Psoas muscle (tissue), 8 donors: Measurements from ENCODE around the gene NPM3. TPM values are rescaled to one million over a fixed set of nuclear protein-coding genes. Genes with fewer than 3 reads are reported as not detected.

Source experiments
- ATAC-seq, 4 donors: fragments of 200-7000 bp; cut with Tn5 transposase; one replicate each; pipeline ENCODE4 v1.9.1; 2020; ENCODE audit warnings: moderate library complexity in 3 of 4, mild to moderate bottlenecking in 2 of 4
- DNase-seq, 2 donors: peaks; one replicate each; pipeline ENCODE4 v3.0.0-alpha.2; 2020
- H3K27ac ChIP-seq: fragments of 200-600 bp; one replicate; pipeline ENCODE4 v1.8.0; 2022
- H3K27me3 ChIP-seq, 3 donors: fragments of 200-600 bp in 1 of 3; one replicate each; pipeline versions ENCODE4 v1.6.1 to v1.8.0; 2013 to 2022; ENCODE audit warnings: low read length in 2 of 3, mild to moderate bottlenecking in 2 of 3, moderate library complexity in 1 of 3; ENCODE audit not compliant: insufficient read depth in 3 of 3
- H3K36me3 ChIP-seq, 2 donors: fragments of 200-600 bp in 1 of 2; one replicate each; pipeline versions ENCODE4 v1.6.1 to v1.8.0; 2013 to 2022; ENCODE audit warnings: low read depth in 1 of 2, mild to moderate bottlenecking in 1 of 2, moderate library complexity in 1 of 2; ENCODE audit not compliant: insufficient read depth in 1 of 2
- H3K4me1 ChIP-seq: fragments of 200-600 bp; one replicate; pipeline ENCODE4 v1.8.0; 2022
- H3K4me3 ChIP-seq: fragments of 200-600 bp; one replicate; pipeline ENCODE4 v1.8.0; 2022; ENCODE audit warnings: mild to moderate bottlenecking
- H3K9me3 ChIP-seq: fragments of 200-600 bp; one replicate; pipeline ENCODE4 v1.8.0; 2022
- WGBS, 3 donors: extraction: QIAGEN DNeasy Blood & Tissue Kit; methylation state at CpG; one replicate each; pipeline versions ENCODE4 v1.1.6 to v1.1.7; 2013; 5-methylcytosine and 5-hydroxymethylcytosine counted together
- intact Hi-C, 2 donors: fragments of 100-400 bp; cut with DNase I; formaldehyde crosslinking; loops; one replicate each; pipeline versions ENCODE4 v1.11.0 to v1.14.2; 2022
- polyA plus RNA-seq, 3 donors: library from polyadenylated mRNA; stranded (reverse); fragments of 200-250 nt; gene quantifications; one replicate each; pipeline ENCODE4 v1.2.3, GENCODE V29; 2013
- total RNA-seq, 4 donors: library from RNA; stranded (reverse); fragmentation: NEBNext Ultra II Directional in 2 of 4; extraction: Animal tissue kit (Norgen Biotek cat#: 25700) in 2 of 4; gene quantifications; one replicate each; pipeline versions ENCODE4 v1.2.1 to v1.2.4, GENCODE V29; 2021 to 2023
- TF ChIP-seq, protein P1 (sequence below): fragments of 200-600 bp; IDR thresholded peaks from one replicate; pipeline ENCODE4 v1.8.0; 2022; ENCODE audit warnings: antibody characterized with exemption
- donor health status: healthy with polysubstance abuse.
- donor health status: DM: no; HTN: no; CAD: no; lungs with moderate emphysema.
- donor health status: Bipolar disorder and iron deficiency.
- donor health status: healthy.
- donor health status: DM: yes; HTN: yes; CAD: no.
- donor health status: DM: no; HTN: no; CAD: no.
- donor health status: DM: no; HTN: no; CAD: no.
- donor health status: DM: yes; HTN: yes; CAD: no.

Gene NPM3
- total and polyA plus RNA-seq, 7 donors, result 12.3 to 52.6 (median 18.5) TPM

DNA sequence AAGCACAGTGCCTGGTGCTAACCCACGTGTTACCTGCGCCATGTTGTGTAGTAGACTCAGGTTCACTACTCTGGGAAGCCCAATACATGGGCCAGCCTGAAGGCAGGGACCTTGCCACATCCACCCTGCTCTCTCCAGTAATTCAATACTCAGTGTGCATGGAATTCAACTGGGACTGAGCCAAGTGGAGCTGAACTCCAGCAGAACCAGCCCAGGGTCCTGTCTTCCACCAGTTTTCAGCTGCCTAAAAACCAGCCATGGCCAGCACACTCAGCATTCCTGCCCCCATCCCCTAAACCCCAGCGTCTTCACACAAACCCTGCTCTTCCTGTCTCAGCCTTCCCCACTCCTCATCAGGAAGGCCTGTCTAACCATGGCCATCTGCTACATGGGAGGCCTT, 22.7 kb downstream of the NPM3 start:
- Histone ChIP-seq H3K27ac (no peak overlapping the region), H3K4me1 (no peaks in the 10 kb centered on the region), H3K9me3 (no peaks in the 10 kb centered on the region), H3K27me3 (peaks cover 0 to 4% (median 3%) of the 10 kb centered on the region in 3 donors), H3K36me3 (no peaks in the 10 kb centered on the region), H3K4me3 (no peak overlapping the region)
- ATAC-seq, result no peak
- TF ChIP-seq, protein P1, sequence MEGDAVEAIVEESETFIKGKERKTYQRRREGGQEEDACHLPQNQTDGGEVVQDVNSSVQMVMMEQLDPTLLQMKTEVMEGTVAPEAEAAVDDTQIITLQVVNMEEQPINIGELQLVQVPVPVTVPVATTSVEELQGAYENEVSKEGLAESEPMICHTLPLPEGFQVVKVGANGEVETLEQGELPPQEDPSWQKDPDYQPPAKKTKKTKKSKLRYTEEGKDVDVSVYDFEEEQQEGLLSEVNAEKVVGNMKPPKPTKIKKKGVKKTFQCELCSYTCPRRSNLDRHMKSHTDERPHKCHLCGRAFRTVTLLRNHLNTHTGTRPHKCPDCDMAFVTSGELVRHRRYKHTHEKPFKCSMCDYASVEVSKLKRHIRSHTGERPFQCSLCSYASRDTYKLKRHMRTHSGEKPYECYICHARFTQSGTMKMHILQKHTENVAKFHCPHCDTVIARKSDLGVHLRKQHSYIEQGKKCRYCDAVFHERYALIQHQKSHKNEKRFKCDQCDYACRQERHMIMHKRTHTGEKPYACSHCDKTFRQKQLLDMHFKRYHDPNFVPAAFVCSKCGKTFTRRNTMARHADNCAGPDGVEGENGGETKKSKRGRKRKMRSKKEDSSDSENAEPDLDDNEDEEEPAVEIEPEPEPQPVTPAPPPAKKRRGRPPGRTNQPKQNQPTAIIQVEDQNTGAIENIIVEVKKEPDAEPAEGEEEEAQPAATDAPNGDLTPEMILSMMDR, result no peak
- intact Hi-C loops, result no loop called here
- no peak for DNase-seq
- WGBS, 3 donors, result 67 to 76% (median 69%) methylated on average over 3 of the region's 3 CpGs

- Histone ChIP-seq H3K4me1 (no peaks in the 10 kb centered on the region), H3K4me3 (no peak overlapping the region), H3K27me3 (peaks cover 0 to 4% (median 3%) of the 10 kb centered on the region in 3 donors), H3K27ac (no peak overlapping the region), H3K36me3 (no peaks in the 10 kb centered on the region), H3K9me3 (no peaks in the 10 kb centered on the region)
- ATAC-seq (no peak), DNase-seq (no peak)
- TF ChIP-seq, protein P1, result no peak
- 64 to 68% (median 65%) methylated on average over 12 of the region's 12 CpGs for WGBS, 3 donors
- intact Hi-C loops, result no loop called here
Measured at GRCh38 chr10:101759309-101760247, 23.7 kb downstream of the NPM3 start.

DNA sequence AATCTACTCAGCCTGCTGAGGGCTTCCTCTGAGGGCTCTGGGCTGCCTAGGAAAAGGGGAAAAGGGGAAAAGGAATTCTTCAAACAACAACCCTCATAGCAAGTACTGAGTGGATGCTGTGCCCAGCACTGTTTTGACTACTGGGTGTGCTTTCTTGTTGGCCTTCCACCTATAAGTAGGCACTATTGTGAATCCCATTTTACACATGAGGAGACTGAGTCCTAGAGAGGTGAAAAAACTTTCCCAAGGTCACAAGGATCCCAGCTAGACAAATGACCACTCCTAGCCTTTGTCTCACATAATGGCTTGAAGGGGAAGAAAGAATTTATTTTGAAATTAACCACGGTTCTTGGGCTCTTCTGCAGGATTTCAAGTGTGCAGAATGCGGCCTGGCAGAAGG, 24.4 kb downstream of the NPM3 start:
- Histone ChIP-seq H3K4me1 (no peaks in the 10 kb centered on the region), H3K36me3 (no peaks in the 10 kb centered on the region), H3K9me3 (no peaks in the 10 kb centered on the region), H3K27me3 (peaks cover 0 to 4% (median 3%) of the 10 kb centered on the region in 3 donors), H3K27ac (no peak overlapping the region), H3K4me3 (no peak overlapping the region)
- no peak for ATAC-seq
- intact Hi-C loops, result no loop called here
- TF ChIP-seq, protein P1, result no peak
- WGBS, 3 donors, result 79 to 93% (median 80%) methylated on average over 2 of the region's 2 CpGs
- no peak for DNase-seq

GRCh38 chr10:101752241-101752640, 31.0 kb downstream of the NPM3 start:
- Histone ChIP-seq H3K27ac (no peak overlapping the region), H3K36me3 (no peaks in the 10 kb centered on the region), H3K4me1 (no peaks in the 10 kb centered on the region), H3K4me3 (no peak overlapping the region), H3K9me3 (no peaks in the 10 kb centered on the region), H3K27me3 (no peaks in the 10 kb centered on the region)
- WGBS, 3 donors, result 47 to 59% (median 58%) methylated on average over 3 of the region's 3 CpGs
- TF ChIP-seq, protein P1, result no peak
- ATAC-seq (no peak), DNase-seq (no peak)
- intact Hi-C loops, result no loop called here
